HepG2 (cell line): ENCODE measurements around the gene SLC16A3. TPM values are rescaled to one million over a fixed set of nuclear protein-coding genes. Genes with fewer than 3 reads are reported as not detected.

Source experiments
- AHR ChIP-seq: IDR thresholded peaks from 2 replicates; pipeline ENCODE4 v1.6.1; 2018; ENCODE audit warnings: missing genetic modification reagents, missing compliant biosample characterization
- BRCA1 ChIP-seq: sonication (generic); formaldehyde crosslinking; IDR thresholded peaks from 2 replicates; pipeline ENCODE4 v1.4.0; 2020; ENCODE audit warnings: missing genetic modification reagents
- GTF3A ChIP-seq: sonication (generic); formaldehyde crosslinking; conservative IDR thresholded peaks from 2 replicates; pipeline ENCODE4 v1.4.0; 2020; ENCODE audit warnings: mild to moderate bottlenecking, missing genetic modification reagents
- ZC3H13 ChIP-seq: sonication (generic); formaldehyde crosslinking; IDR thresholded peaks from 2 replicates; pipeline ENCODE4 v1.8.1; 2023; ENCODE audit warnings: mild to moderate bottlenecking, missing genetic modification reagents, moderate library complexity
- ZNF136 ChIP-seq: sonication (generic); formaldehyde crosslinking; IDR thresholded peaks from 2 replicates; pipeline ENCODE4 v1.8.1; 2022; ENCODE audit warnings: low read depth, mild to moderate bottlenecking, moderate library complexity, missing genetic modification reagents
- ZNF431 ChIP-seq: sonication (generic); formaldehyde crosslinking; IDR thresholded peaks from 2 replicates; pipeline ENCODE4 v1.9.0; 2022; ENCODE audit warnings: missing genetic modification reagents, low read depth, mild to moderate bottlenecking, borderline replicate concordance
- ZNF446 ChIP-seq: sonication (generic); formaldehyde crosslinking; IDR thresholded peaks from 2 replicates; pipeline ENCODE4 v1.5.0; 2020; ENCODE audit warnings: mild to moderate bottlenecking, missing genetic modification reagents
- ZNF558 ChIP-seq: sonication (generic); formaldehyde crosslinking; IDR thresholded peaks from 2 replicates; pipeline ENCODE4 v1.9.0; 2022; ENCODE audit warnings: mild to moderate bottlenecking, missing genetic modification reagents, borderline replicate concordance
- polyA plus RNA-seq, 8 experiments: library from polyadenylated mRNA; depleted of rRNA in 3 of 8; stranded (reverse) in 7 of 8; unstranded in 1 of 8; fragments of >200 nt; fragmentation: Illumina TruSeq in 4 of 8; extraction: Trizol in 4 of 8; gene quantifications; 2 replicates each; pipeline versions ENCODE4 v1.2.1 to v1.2.3, GENCODE V29; 2011 to 2016; ENCODE audit warnings: low read depth in 4 of 8, missing spikeins in 1 of 8, mixed read lengths in 1 of 8; ENCODE audit not compliant: insufficient read depth in 1 of 8
- total RNA-seq, 5 experiments: library from RNA; depleted of rRNA; stranded (reverse); fragments of >200 nt; fragmentation: Illumina TruSeq; extraction: Trizol; gene quantifications; 2 replicates each; pipeline ENCODE4 v1.2.3, GENCODE V29; 2016; ENCODE audit warnings: low read depth in 1 of 5
- TF ChIP-seq, protein P1 (sequence below): sonication (generic); formaldehyde crosslinking; IDR thresholded peaks from 2 replicates; pipeline ENCODE4 v1.4.0; 2020; ENCODE audit warnings: missing genetic modification reagents
- TF ChIP-seq, protein P2 (sequence below): sonication (generic); formaldehyde crosslinking; IDR thresholded peaks from 2 replicates; pipeline ENCODE4 v1.4.0; 2020; ENCODE audit warnings: missing genetic modification reagents
- TF ChIP-seq, protein P3 (sequence below), 2 experiments: fragments of 450-650 bp in 1 of 2; sonication (generic) in 1 of 2; formaldehyde crosslinking in 1 of 2; IDR thresholded peaks; 2 replicates each; pipeline versions ENCODE4 v1.6.1 to v1.8.0; 2016 to 2022; ENCODE audit warnings: antibody characterized with exemption in 1 of 2, mild to moderate bottlenecking in 1 of 2, missing genetic modification reagents in 1 of 2

The SLC16A3 gene
- total and polyA plus RNA-seq, 2 of the 13 experiments (the other 11 are each of a cell fraction or from before 2014, with no cell fraction given) = 242 to 349 TPM

DNA sequence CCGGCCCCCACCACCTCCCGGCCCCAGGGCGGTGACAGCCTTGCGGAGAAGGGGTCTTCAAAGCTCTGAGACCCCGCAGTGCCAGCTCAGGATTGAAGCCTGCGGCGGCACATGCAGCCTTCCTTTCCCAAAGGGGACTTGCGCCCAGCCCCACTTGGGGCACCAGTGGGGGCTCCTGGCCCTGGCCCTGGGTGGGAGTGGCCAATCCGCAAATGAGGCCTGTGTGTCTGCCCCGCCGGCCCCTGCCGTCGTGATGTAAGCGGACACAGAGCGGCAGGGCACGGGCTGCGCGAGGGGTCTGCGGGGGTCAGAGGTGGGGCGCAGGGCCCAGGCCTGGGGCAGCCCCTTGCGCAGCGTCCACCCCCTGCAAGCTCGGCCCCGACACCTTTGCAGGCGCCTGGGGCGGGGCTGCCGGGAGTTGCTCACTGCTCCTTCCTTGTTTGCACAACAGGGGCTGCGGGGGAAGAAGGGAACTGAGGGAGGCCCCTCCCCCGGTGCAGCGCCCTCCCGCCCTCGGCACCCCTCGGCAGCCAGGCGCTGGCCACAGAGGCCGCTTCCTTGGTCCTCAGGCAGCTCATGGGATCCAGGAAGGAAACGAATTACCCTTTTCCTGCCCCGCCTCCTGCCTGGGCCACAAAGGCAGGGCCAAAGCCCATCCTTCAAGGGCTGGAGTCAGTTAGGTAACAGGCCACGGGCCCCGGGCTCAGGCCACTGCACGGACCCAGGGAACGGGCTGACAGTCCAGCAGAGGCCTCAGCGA is 2.9 kb downstream of the SLC16A3 start (continued):
- TF ChIP-seq, protein P1, sequence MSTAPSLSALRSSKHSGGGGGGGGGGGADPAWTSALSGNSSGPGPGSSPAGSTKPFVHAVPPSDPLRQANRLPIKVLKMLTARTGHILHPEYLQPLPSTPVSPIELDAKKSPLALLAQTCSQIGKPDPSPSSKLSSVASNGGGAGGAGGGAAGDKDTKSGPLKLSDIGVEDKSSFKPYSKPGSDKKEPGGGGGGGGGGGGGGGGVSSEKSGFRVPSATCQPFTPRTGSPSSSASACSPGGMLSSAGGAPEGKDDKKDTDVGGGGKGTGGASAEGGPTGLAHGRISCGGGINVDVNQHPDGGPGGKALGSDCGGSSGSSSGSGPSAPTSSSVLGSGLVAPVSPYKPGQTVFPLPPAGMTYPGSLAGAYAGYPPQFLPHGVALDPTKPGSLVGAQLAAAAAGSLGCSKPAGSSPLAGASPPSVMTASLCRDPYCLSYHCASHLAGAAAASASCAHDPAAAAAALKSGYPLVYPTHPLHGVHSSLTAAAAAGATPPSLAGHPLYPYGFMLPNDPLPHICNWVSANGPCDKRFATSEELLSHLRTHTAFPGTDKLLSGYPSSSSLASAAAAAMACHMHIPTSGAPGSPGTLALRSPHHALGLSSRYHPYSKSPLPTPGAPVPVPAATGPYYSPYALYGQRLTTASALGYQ (CRISPR knock-in tag) = peak; percentile 82; the same call in 1 of the 2 replicates
- TF ChIP-seq GTF3A (CRISPR knock-in tag) (no peak), ZC3H13 (peak; percentile 83; the same call in 1 of the 2 replicates), ZNF136 (CRISPR knock-in tag) (peak; percentile 92; the same call in 1 of the 2 replicates), ZNF558 (CRISPR knock-in tag) (peak; percentile 86), AHR (CRISPR knock-in tag) (no peak), BRCA1 (CRISPR knock-in tag) (no peak), ZNF431 (CRISPR knock-in tag) (peak; percentile 70; the same call in 1 of the 2 replicates), ZNF446 (CRISPR knock-in tag) (no peak; the same call in 1 of the 2 replicates)
- TF ChIP-seq, protein P2, sequence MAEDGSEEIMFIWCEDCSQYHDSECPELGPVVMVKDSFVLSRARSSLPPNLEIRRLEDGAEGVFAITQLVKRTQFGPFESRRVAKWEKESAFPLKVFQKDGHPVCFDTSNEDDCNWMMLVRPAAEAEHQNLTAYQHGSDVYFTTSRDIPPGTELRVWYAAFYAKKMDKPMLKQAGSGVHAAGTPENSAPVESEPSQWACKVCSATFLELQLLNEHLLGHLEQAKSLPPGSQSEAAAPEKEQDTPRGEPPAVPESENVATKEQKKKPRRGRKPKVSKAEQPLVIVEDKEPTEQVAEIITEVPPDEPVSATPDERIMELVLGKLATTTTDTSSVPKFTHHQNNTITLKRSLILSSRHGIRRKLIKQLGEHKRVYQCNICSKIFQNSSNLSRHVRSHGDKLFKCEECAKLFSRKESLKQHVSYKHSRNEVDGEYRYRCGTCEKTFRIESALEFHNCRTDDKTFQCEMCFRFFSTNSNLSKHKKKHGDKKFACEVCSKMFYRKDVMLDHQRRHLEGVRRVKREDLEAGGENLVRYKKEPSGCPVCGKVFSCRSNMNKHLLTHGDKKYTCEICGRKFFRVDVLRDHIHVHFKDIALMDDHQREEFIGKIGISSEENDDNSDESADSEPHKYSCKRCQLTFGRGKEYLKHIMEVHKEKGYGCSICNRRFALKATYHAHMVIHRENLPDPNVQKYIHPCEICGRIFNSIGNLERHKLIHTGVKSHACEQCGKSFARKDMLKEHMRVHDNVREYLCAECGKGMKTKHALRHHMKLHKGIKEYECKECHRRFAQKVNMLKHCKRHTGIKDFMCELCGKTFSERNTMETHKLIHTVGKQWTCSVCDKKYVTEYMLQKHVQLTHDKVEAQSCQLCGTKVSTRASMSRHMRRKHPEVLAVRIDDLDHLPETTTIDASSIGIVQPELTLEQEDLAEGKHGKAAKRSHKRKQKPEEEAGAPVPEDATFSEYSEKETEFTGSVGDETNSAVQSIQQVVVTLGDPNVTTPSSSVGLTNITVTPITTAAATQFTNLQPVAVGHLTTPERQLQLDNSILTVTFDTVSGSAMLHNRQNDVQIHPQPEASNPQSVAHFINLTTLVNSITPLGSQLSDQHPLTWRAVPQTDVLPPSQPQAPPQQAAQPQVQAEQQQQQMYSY (CRISPR knock-in tag) = no peak
- TF ChIP-seq, protein P3, sequence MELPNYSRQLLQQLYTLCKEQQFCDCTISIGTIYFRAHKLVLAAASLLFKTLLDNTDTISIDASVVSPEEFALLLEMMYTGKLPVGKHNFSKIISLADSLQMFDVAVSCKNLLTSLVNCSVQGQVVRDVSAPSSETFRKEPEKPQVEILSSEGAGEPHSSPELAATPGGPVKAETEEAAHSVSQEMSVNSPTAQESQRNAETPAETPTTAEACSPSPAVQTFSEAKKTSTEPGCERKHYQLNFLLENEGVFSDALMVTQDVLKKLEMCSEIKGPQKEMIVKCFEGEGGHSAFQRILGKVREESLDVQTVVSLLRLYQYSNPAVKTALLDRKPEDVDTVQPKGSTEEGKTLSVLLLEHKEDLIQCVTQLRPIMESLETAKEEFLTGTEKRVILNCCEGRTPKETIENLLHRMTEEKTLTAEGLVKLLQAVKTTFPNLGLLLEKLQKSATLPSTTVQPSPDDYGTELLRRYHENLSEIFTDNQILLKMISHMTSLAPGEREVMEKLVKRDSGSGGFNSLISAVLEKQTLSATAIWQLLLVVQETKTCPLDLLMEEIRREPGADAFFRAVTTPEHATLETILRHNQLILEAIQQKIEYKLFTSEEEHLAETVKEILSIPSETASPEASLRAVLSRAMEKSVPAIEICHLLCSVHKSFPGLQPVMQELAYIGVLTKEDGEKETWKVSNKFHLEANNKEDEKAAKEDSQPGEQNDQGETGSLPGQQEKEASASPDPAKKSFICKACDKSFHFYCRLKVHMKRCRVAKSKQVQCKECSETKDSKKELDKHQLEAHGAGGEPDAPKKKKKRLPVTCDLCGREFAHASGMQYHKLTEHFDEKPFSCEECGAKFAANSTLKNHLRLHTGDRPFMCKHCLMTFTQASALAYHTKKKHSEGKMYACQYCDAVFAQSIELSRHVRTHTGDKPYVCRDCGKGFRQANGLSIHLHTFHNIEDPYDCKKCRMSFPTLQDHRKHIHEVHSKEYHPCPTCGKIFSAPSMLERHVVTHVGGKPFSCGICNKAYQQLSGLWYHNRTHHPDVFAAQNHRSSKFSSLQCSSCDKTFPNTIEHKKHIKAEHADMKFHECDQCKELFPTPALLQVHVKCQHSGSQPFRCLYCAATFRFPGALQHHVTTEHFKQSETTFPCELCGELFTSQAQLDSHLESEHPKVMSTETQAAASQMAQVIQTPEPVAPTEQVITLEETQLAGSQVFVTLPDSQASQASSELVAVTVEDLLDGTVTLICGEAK (IDR thresholded peaks at IDR 0.05) = no peak
- TF ChIP-seq, protein P3 (CRISPR knock-in tag; IDR thresholded peaks at IDR 0.05) = peak; percentile 24; the same call in 1 of the 2 replicates
